ENCODE results near the gene KLHL29. TPM values are rescaled to one million over a fixed set of nuclear protein-coding genes. Genes with fewer than 3 reads are reported as not detected.

The KLHL29 gene
- total RNA-seq, 2 experiments from 2014 or later, result 0.23 to 0.66 TPM

DNA sequence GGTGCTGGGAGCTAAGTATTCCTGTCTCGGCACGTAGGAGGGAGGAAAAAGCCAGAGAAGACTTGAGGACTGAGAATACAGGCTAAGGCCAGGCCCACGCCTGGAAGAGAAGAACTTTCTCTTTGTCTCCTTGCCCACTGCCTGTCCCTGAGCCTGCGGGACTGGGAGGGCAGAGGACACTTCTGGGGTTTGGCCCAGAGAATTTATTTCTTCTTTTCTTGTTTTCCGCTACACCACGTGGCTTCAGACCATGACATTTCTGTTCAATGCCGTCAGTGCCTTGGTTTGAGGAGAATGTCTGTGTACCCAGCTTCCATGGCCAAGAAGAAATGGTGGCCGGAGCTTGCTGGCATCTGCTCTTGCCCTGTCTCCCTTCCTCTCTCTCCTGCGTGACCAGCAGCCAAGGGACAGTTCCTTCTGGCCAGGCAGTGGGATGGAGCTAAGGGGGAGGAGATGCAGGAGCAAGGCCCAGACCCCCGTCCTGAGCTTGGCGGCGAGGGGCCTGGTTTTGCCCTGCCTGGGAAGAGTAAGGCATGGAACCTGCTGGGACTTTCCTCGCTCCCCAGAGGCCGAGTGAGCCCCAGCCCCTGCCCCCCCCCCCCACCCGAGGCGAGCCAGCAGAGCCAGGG, 140.3 kb downstream of the KLHL29 start:
- H3K4me1 ChIP-seq (ENCODE audit: insufficient read depth, low read length, poor library complexity, severe bottlenecking), result no peaks in the 10 kb centered on the region
- no peak overlapping the region for H3K27ac ChIP-seq (ENCODE audit: low read depth, low read length, poor library complexity, severe bottlenecking)
- H3K4me3 ChIP-seq (ENCODE audit: low read depth, low read length, poor library complexity, severe bottlenecking), result no peak overlapping the region
- no peak overlapping the region for H2AFZ ChIP-seq (ENCODE audit: low read length)
- DNase-seq (ENCODE audit: low spot score), result no peak
- ChIA-PET POLR2A (no interaction called here), CTCF (ENCODE audit: unreplicated experiment) (no interaction called here)
- TF ChIP-seq EZH2phosphoT487 (IDR thresholded peaks at IDR 0.05; ENCODE audit: borderline replicate concordance, low read depth, low read length), result no peak
- TF ChIP-seq, protein P1, sequence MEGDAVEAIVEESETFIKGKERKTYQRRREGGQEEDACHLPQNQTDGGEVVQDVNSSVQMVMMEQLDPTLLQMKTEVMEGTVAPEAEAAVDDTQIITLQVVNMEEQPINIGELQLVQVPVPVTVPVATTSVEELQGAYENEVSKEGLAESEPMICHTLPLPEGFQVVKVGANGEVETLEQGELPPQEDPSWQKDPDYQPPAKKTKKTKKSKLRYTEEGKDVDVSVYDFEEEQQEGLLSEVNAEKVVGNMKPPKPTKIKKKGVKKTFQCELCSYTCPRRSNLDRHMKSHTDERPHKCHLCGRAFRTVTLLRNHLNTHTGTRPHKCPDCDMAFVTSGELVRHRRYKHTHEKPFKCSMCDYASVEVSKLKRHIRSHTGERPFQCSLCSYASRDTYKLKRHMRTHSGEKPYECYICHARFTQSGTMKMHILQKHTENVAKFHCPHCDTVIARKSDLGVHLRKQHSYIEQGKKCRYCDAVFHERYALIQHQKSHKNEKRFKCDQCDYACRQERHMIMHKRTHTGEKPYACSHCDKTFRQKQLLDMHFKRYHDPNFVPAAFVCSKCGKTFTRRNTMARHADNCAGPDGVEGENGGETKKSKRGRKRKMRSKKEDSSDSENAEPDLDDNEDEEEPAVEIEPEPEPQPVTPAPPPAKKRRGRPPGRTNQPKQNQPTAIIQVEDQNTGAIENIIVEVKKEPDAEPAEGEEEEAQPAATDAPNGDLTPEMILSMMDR (conservative IDR thresholded peaks at IDR 0.05; ENCODE audit: low read length), result no peak
- H3K79me2 ChIP-seq (ENCODE audit: insufficient read depth, low read depth, low read length), result no peaks in the 10 kb centered on the region
- intact Hi-C loops (cut with micrococcal nuclease; ENCODE audit: unreplicated experiment), result no loop called here
- H3K36me3 ChIP-seq (ENCODE audit: insufficient read depth, low read length), result no peaks in the 10 kb centered on the region
- no peaks in the 10 kb centered on the region for H4K20me1 ChIP-seq (ENCODE audit: insufficient read depth, low read length)
- no TSS peak for BruUV-seq (replicated peaks)
- H3K4me2 ChIP-seq (ENCODE audit: low read length), result no peak overlapping the region
- no peaks in the 10 kb centered on the region for H3K9me2 ChIP-seq (ENCODE audit: insufficient read depth, low read length)
- H3K9me3 ChIP-seq (ENCODE audit: low read length), result no peaks in the 10 kb centered on the region

DNA sequence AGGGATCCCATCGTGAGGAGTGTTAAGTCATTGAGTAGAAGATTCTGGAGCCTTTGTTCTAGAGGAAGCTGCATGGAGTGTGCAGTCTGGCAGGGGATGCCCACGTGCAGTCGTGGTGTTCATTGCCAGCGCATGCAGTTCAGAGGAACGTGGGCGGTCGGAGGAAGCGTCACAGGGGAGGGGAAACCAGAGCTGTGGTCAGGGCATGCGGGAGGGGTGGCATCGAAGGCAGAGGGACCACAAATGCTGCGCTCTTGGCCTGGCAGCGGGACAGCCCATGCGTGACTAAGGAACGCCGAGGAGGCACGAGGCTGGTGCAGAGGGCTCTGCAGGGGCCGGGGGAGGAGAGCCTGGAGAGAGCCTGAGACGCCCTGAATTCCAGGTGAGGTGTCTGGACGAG, 141.1 kb downstream of the KLHL29 start:
- no peak for DNase-seq (ENCODE audit: low spot score)
- no peak for TF ChIP-seq EZH2phosphoT487 (IDR thresholded peaks at IDR 0.05; ENCODE audit: borderline replicate concordance, low read depth, low read length)
- TF ChIP-seq, protein P1 (conservative IDR thresholded peaks at IDR 0.05; ENCODE audit: low read length), result no peak
- no TSS peak for BruUV-seq (replicated peaks)
- Histone ChIP-seq H3K4me3 (ENCODE audit: low read depth, low read length, poor library complexity, severe bottlenecking) (no peak overlapping the region), H3K4me2 (ENCODE audit: low read length) (no peak overlapping the region), H4K20me1 (ENCODE audit: insufficient read depth, low read length) (no peaks in the 10 kb centered on the region), H3K4me1 (ENCODE audit: insufficient read depth, low read length, poor library complexity, severe bottlenecking) (no peaks in the 10 kb centered on the region), H3K27ac (ENCODE audit: low read depth, low read length, poor library complexity, severe bottlenecking) (no peak overlapping the region), H3K36me3 (ENCODE audit: insufficient read depth, low read length) (no peaks in the 10 kb centered on the region), H3K9me3 (ENCODE audit: low read length) (no peaks in the 10 kb centered on the region), H3K9me2 (ENCODE audit: insufficient read depth, low read length) (no peaks in the 10 kb centered on the region), H2AFZ (ENCODE audit: low read length) (no peak overlapping the region), H3K79me2 (ENCODE audit: insufficient read depth, low read depth, low read length) (no peaks in the 10 kb centered on the region)
- POLR2A ChIA-PET, result no interaction called here
- CTCF ChIA-PET (ENCODE audit: unreplicated experiment), result no interaction called here
- intact Hi-C loops (cut with micrococcal nuclease; ENCODE audit: unreplicated experiment), result no loop called here

- ChIA-PET CTCF (ENCODE audit: unreplicated experiment) (no interaction called here), POLR2A (no interaction called here)
- BruUV-seq (replicated peaks), result no TSS peak
- H4K20me1 ChIP-seq (ENCODE audit: insufficient read depth, low read length), result no peaks in the 10 kb centered on the region
- no peaks in the 10 kb centered on the region for H3K9me3 ChIP-seq (ENCODE audit: low read length)
- H3K4me1 ChIP-seq (ENCODE audit: insufficient read depth, low read length, poor library complexity, severe bottlenecking), result no peaks in the 10 kb centered on the region
- no peak for TF ChIP-seq EZH2phosphoT487 (IDR thresholded peaks at IDR 0.05; ENCODE audit: borderline replicate concordance, low read depth, low read length)
- TF ChIP-seq, protein P1 (conservative IDR thresholded peaks at IDR 0.05; ENCODE audit: low read length), result no peak
- no peak overlapping the region for H3K4me2 ChIP-seq (ENCODE audit: low read length)
- no peaks in the 10 kb centered on the region for H3K79me2 ChIP-seq (ENCODE audit: insufficient read depth, low read depth, low read length)
- no peak overlapping the region for H3K4me3 ChIP-seq (ENCODE audit: low read depth, low read length, poor library complexity, severe bottlenecking)
- H3K27ac ChIP-seq (ENCODE audit: low read depth, low read length, poor library complexity, severe bottlenecking), result no peak overlapping the region
- DNase-seq (ENCODE audit: low spot score), result no peak
- intact Hi-C loops (cut with micrococcal nuclease; ENCODE audit: unreplicated experiment), result no loop called here
- no peak overlapping the region for H2AFZ ChIP-seq (ENCODE audit: low read length)
- no peaks in the 10 kb centered on the region for H3K36me3 ChIP-seq (ENCODE audit: insufficient read depth, low read length)
- H3K9me2 ChIP-seq (ENCODE audit: insufficient read depth, low read length), result no peaks in the 10 kb centered on the region
Observed at GRCh38 chr2:23526835-23527790, 142.1 kb downstream of the KLHL29 start.

Measured in OCI-LY7 (cell line).